ENCODE results near the gene CACNB3. TPM values are rescaled to one million over a fixed set of nuclear protein-coding genes. Genes with fewer than 3 reads are reported as not detected.

The CACNB3 gene
- total and polyA plus RNA-seq, 2 of the 13 experiments (the other 11 are each of a cell fraction or from before 2014, with no cell fraction given), result 0.29 to 0.54 TPM

- TF ChIP-seq POLR2G (IDR thresholded peaks at IDR 0.05; ENCODE audit: low read depth, low read length) (no peak), ARID3A (IDR thresholded peaks at IDR 0.05; ENCODE audit: low read depth, low read length) (peak; percentile 48; the same call in 1 of the 2 replicates), ZNF761 (CRISPR knock-in tag; conservative IDR thresholded peaks at IDR 0.05) (no peak), THAP7 (CRISPR knock-in tag; IDR thresholded peaks at IDR 0.05) (no peak), ZNF18 (CRISPR knock-in tag; IDR thresholded peaks at IDR 0.05; ENCODE audit: insufficient replicate concordance) (no peak), IRF9 (CRISPR knock-in tag; IDR thresholded peaks at IDR 0.05; ENCODE audit: borderline replicate concordance) (no peak), RAD21 (CRISPR knock-in tag; IDR thresholded peaks at IDR 0.05) (peak; percentile 92), NBN (conservative IDR thresholded peaks at IDR 0.05) (no peak), ZNF609 (CRISPR knock-in tag; IDR thresholded peaks at IDR 0.05; ENCODE audit: borderline replicate concordance) (no peak), MAFK (conservative IDR thresholded peaks at IDR 0.05 in 1 of 2, IDR thresholded peaks at IDR 0.05 in 1 of 2; ENCODE audit: low read length in 2 of 2) (no peak), SOX13 (IDR thresholded peaks at IDR 0.05) (no peak), SOX13 (CRISPR knock-in tag; conservative IDR thresholded peaks at IDR 0.05 in 1 of 2, IDR thresholded peaks at IDR 0.05 in 1 of 2) (peak in 1 of 2 experiments; percentile 36; a peak in 1 of 4 replicates), ZNF792 (CRISPR knock-in tag; IDR thresholded peaks at IDR 0.05) (peak; percentile 43; the same call in 1 of the 2 replicates)
Observed at GRCh38 chr12:48852734-48853688, 34.7 kb downstream of the CACNB3 start (continued).
